Stimulated activated CD4-positive, alpha-beta T cell treated with anti-CD3 and anti-CD28 coated beads, Interleukin-15, amount 100 ng/mL, for 48 hours (primary cell): ENCODE data around the gene MRPL51.
"Not testable (repeated sequence)": the region's sequence is repeated elsewhere in the genome, so short reads cannot be mapped to it uniquely, and the experiment has no call there.

Experiments used
- DNase-seq, 2 donors: peaks; one replicate each; pipeline ENCODE4 v3.0.0-alpha.2; 2020; ENCODE audit warnings: low read depth in 2 of 2

The MRPL51 gene

DNA sequence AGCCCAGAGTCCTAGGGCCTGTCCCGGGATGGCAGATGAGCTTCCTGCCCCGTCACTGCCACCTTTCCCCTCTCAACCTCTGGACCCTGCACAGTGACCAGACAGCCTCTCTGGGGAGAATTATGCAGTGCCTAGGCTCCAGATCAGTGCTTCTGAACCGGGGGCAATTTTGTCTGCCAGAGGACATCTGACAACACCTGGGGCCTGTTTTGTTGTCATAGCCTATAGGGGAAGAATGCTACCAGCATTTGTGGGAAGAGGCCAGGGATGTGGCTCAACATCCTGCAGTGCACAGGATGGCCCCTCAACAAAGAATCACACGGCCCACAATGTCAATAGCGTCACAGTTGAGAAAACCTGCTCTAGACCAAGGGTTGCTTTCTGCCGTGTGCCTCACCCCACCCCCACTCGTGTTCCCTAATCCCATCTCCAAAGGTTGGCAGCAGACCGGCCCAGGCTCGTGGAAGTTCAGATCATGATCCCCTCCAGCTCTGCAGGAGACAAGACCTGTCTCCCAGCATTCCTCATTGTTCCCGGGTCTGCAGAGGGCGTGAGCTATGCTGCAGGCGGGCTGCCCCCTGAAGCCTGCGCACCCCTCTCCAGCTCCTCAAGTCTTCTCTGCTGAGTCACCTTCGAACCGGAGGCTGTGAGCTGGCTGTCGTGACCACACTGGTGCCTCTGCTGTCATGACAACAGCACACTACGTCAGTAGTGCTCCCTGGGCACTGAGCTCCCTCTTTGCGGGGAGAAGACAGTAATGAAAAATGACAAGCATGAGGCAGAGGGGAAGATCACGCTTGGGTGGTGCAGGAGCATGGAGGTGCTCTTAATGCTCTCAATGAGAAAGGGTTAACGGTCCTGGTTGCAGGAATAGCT is 39.2 kb upstream of the MRPL51 start:
- DNase-seq: peak; percentile 81 to 83

DNA sequence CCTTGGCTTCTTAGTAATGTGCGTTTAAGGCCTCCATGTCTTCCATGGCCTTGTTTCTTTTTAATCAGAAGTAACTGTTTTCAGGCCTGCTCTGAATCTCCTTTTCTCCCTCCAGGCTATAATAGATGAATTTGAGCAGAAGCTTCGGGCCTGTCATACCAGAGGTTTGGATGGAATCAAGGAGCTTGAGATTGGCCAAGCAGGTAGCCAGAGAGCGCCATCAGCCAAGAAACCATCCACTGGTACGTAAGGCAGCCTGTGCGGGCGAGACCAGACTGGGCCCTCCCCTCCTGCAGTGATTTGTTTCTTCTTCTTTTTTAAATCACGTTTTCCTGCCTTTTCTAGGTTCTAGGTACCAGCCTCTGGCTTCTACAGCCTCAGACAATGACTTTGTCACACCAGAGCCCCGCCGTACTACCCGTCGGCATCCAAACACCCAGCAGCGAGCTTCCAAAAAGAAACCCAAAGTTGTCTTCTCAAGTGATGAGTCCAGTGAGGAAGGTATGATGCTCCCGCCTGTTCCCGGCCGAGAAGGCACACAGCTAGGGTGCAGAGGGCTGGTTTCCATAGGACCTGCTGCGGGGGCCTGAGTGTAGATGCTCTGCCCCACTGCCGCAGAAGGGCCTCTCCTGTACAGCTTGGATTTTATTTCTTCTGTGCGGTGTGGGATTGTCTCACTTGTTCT is 37.7 kb upstream of the MRPL51 start:
- DNase-seq: no peak

DNA sequence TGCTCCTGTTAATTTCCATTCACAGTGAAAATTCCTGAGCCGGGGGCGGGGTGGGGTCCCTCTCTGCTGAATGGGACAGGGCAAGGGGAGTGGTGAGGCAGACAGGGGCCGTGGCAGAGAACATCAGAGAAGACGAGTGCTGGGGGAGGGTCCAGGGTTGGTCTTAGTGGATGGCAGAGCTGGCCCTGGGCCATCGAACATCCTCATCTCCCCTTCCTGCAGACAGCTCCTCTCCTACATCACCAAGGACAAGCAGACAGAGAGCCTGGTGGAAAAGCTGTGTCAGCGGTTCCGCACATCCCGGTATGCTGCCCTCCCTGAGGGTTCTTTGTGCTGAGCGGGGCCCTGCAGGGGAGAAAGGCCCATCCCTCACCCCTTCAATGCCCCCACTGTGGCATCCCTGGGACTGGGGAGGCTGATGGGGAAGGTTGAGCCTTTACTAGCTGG is 36.3 kb upstream of the MRPL51 start:
- no peak for DNase-seq

DNA sequence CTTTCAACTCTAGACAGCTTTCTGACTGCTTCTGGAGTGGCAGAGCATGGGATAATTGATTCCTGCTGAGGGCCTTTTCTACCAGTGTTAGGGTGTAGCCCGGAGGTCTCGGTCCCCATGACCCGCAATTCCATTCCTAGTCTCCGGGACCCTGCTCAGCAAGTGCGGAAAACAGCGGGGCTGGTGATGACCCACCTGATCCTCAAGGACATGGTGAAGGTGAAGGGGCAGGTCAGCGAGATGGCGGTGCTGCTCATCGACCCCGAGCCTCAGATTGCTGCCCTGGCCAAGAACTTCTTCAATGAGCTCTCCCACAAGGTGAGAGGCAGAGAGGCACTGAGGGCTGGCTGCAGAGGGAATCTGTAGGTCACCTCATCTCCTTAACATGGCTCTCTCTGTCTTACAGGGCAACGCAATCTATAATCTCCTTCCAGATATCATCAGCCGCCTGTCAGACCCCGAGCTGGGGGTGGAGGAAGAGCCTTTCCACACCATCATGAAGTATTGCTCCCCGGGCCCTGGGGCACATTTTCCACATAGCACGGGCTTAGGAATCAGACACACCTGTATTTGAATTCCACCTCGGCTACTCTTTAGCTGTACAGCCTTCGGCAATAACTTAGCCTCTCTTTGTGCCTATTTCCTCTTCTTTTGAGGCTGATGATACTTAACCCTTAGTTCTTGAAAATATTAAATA is 35.6 kb upstream of the MRPL51 start:
- DNase-seq: no peak

DNA sequence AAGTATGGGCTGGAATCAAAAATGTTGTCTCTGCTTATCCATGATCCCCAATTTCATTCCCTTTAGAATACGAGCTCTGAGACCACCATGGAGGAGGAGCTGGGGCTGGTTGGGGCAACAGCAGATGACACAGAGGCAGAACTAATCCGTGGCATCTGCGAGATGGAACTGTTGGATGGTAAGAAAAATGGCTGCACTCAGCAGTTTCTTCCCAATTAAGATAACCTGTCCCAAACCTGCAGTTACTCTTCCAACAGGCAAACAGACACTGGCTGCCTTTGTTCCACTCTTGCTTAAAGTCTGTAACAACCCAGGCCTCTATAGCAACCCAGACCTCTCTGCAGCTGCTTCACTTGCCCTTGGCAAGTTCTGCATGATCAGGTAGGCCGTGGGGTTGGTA is 34.6 kb upstream of the MRPL51 start:
- no peak for DNase-seq

DNA sequence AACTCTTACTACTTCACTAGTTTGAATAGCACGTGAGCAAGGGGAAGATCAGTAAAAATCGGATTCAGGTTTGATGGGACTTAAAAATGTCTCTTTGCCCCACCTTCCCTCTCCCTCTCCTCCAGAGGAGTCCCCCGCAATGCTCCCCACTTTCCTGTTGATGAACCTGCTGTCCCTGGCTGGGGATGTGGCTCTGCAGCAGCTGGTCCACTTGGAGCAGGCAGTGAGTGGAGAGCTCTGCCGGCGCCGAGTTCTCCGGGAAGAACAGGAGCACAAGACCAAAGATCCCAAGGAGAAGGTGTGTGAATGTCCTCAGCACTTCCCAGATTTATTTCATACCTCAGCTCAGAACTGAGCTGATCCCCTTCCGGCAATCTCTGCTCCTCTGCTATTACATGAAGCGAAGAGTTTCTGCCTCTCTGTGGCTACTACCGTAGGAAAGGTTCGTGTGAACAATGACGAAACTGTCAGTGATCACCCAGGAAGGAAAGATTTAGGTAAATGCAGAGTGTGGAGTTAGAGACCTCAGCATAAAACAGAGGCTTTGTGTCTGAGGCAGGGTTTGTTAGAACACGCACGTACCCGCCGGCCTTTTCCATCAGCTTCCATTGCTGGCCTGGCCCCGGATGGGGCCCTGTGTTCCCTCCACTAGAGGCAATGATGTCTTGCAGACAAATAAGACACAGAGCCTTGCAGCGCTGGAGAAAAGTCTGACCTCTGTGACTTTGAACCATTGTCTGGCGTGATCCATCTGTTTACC is 33.9 kb upstream of the MRPL51 start:
- DNase-seq: no peak

DNA sequence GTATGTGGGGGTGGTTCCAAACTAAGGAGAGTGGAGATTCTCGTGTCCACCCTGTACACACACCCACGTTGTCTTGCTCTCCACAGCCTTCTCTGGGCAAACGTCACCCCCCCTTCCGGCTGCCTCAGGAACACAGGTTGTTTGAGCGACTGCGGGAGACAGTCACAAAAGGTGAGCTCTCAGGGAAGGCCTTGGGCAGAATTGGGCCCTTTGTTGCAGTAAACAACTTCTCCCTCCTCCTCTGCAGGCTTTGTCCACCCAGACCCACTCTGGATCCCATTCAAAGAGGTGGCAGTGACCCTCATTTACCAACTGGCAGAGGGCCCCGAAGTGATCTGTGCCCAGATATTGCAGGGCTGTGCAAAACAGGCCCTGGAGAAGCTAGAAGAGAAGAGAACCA is 33.1 kb upstream of the MRPL51 start:
- no peak for DNase-seq

DNA sequence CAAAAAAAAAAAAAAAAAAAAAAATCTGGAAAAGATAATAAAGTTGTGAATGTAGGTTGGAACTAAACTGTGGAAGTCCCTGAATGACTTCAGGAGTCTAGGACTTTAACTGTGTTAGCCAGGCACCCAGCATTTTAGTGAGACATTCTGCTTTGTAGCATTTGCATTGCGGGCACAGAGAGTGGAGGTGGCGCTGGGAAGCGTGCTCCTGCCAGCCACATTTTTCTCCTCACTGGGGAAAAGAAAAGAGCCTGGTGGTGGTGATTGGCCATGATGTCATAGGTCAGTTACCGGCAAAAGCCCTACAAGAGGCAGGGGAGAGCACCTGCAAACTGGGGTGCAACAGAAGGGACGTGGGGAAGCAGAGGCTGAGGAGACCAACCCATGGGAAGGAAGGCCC is 31.6 kb upstream of the MRPL51 start:
- DNase-seq: no peak

DNA sequence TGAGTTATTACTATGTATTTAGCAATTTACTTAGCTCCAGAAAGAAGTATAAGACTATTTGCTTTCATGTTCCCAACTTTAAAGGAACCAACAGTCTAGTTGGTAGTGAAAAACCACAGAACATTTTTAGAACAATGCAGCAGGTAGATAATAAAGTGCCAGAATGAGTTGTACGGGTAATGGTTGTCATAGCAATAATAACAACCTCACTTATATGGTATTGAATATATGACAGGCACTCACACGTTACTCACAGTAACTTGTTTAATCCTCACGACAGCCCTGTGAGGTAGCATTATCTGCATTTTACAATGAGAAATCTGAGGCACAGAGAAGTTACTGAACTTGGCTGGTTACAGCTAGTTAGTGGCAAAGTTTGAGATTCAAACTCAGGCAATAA is 30.6 kb upstream of the MRPL51 start:
- DNase-seq: no peak

DNA sequence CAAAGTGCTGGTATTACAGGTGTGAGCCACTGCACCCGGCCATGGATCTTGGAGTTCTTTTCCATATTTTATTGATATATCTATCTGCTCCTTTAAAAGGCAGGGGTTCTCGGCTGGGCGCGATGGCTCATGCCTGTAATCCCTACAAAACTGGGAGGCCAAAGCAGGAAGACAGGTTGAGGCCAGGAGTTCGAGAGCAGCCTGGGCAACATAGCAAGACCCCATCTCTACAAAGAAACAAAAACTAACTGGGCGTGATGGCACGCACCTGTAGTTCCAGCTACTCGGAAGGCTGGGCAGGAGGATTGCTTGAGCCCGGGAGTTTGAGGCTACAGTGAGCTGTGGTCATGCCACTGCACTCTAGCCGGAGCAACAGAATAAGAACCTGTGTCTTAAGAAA is 29.1 kb upstream of the MRPL51 start:
- DNase-seq: no peak

DNA sequence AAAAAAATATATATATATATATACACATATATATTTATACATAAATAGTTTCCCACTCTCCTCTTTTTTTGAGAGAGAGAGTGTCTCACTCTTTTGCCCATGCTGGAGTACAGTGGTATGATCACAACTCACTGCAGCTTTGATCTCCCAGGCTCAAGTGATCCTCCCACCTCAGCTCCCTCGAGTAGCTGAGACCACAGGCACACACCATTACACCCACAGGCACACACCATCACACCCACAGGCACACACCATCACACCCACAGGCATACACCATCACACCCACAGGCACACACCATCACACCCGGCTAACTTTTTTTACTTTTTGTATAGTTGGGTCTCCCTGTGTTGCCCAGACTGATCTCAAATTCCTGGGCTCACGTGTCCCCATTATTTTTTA is 27.1 kb upstream of the MRPL51 start:
- DNase-seq: no peak

DNA sequence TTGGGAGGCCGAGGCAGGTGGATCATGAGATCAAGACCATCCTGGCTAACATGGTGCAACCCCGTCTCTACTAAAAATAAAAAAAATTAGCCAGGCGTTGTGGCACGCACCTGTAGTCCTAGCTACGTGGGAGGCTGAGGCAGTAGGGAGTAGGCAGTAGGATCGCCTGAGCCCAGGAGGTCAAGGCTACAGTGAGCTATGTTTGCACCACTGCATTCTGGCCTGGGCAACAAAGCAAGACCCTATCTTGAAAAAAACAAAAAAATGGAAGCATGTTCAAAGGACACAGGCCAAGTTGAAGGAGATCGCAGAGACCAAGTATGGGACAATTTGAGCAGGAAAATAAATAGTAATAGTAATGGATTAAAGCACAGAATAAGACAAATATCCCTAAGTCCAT is 15.0 kb upstream of the MRPL51 start:
- no peak for DNase-seq

DNA sequence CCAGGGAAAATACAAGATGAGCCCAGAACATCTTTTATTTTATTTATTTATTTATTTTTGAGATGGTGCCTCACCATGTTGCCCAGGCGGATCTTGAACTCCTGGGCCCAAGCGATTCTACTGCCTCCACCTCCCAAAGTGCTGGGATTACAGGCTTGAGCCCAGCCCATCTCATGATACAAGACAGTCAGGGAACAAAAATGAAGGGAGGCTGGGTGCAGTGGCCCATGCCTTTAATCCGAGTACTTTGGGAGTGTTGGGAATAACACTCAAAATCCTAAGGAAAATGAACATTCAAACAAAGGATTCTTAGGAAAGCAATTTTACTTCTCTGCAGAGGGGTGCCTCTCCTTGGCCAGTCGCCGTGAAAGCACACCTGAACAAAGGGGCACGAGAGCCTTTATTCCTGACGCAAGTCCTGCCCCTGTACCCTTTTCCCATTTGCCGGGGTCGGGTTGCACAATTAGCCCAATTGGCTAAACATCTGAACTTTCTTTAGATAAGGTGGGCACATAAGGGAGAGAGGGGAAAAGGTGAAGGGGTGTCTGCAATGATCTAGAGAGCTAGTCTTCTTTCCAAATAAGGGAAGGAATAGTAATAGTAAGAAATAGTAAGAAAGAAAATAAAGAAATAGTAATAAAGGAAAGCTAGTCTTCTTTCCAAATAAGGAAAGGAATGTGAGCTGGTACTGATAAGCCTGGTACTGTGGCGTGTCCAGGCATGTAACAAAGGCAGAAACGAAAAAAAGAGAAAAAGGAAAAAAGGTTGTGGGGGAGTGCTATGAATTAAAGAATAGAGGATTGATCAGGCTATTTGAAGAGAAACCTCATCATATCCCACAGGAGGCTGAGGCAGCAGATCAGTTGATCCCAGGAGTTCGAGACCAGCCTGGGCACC is 14.3 kb upstream of the MRPL51 start:
- no peak for DNase-seq

DNA sequence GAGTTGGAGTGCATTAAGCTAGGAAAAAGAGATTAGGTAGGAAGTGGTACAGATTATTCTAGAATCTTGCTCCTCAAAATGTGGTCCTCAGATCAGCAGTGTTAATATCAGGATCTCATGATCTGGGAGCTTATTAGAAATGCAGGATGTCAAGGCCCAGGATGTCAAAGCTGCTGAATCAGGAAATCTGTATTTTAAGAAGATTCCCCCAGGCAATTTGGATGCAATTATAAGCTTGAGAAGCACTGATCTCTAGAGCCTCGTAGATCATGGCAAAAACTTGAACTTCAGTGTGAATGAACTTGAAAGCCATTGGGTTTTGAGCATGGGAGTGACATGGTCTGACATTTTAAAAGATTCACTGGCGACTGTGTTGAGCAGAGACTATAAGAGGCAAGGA is 7.4 kb upstream of the MRPL51 start:
- no peak for DNase-seq

DNA sequence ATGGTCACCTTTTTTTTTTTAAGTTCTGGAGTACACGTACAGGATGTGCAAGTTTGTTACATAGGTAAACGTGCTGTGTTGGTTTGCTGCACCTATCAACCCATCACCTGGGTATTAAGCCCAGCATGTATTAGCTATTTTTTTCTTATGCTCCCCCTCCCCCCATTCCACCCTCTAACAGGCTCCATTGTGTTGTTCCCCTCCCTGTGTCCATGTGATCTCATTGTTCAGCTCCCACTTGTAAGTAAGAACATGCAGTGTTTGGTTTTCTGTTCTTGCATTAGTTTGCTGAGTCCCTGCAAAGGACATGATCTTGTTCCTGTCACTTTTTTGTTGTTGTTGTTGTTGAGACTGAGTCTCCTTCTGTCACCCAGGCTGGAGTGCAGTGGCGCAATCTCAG is 4.2 kb upstream of the MRPL51 start:
- DNase-seq: not testable (repeated sequence)

DNA sequence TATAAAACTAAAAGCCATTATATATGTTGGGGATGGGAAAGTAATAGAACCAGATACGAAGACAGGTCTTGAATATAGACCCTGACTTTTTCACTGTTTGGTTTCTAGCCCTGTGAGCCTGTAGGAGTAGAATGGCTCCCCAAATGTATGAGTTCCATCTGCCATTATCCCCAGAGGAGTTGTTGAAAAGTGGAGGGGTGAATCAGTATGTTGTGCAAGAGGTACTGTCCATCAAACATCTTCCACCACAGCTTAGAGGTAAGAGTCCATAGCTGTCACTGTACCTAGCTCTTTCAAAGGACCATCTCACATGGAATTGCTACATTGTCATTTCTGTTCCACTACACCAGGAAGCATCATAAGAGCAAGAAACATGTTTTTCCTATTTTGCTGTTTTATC is 1.9 kb upstream of the MRPL51 start:
- DNase-seq: no peak

DNA sequence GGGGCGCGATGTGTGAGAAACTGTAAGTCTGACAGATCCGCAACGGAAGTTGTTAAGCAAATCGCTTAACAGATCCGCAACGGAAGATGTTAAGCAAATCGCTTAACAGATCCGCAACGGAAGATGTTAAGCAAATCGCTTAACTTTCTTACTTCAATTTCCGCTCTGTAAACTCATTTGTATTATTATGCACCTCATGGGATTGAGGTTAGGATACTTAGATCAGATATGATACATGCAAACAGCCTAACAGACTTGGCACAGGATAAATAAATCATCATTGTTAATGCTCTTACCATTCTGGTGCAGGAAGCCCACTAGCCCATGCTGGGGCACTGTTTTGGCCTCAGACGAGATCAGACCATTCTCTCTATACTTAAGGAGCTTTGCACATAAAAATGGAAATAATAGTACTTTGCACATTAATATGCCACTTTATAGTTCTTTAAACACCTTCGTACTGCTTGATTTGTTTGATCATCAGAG is 1.2 kb upstream of the MRPL51 start:
- DNase-seq: no peak

DNA sequence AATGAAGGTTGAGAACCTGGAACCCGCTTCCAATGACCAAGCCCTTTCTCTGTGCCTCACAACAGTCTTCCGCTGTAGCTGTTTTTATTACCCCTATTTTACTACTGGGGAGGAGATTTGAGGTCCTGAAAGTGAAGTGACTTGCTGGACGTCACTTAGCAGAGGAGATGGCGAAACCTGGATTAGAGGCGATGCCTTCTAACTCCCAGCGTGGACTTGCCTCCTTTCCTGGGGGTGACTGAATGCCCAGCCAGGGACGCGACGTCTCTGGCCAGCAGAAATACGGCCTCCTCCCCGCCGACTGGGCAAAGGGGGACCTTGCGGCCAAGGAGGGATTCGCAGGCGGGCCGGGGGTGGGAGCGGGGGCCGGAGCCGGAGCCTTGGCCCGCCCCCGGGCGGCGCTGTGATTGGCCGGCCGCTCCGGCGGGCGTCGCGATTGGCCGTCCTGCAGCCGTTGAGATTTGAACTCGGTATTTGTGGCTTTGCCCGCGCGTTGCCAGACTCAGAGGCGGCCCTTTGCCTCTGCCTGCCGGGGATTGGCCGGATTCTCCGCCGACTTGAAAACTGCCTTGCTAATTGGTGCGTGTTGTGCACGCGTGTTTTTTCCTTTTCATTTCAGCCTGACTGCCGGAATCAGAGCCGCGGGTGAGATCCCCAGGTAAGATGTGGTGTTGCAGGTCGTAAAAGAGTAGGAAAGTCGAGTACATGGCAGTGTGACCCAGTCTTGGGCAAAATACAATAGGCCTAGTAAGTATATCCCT is 615 bp upstream of the MRPL51 start, which contains the start of gene NCAPD2:
TSS of gene NCAPD2 (plus strand) at position 606 of the 761 bp plus-strand sequence. CDS start 997 bp downstream, outside the sequence.
- peak; percentile 92 to 94 for DNase-seq

DNA sequence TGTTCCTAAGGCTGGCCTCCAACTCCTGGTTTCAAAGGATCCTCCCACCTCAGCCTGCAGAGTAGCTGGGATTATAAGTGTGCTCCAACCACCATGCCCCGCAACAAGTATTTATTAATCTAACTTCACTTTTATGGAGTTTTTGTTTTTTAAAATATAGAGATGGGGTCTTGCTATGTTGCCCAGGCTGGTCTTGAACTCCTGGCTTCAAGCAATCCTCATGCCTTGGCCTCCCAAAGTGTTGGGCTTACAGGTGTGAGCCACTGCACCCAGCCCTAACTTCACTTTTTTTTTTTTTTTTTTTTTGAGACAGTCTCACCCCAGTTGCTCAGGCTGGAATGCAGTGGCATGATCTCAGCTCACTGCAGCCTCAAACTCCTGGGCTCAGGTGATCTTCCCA is 2.4 kb downstream of the MRPL51 start:
- not testable (repeated sequence) for DNase-seq

DNA sequence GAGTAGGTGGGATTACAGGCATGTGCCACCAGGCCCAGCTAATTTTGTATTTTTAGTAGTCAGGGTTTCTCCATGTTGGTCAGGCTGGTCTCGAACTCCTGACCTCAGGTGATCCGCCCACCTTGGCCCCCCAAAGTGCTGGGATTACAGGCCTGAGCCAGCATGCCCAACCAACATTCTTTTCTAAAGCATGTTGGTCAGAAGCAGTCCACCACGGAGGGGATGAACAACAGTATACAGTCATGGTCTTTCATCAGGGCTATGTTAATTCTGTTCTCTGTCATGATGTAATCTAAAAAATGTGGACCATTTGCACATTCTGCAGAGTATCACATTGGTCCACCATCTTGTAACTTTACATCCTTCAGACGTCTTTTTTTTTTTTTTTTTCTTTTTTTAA is 3.6 kb downstream of the MRPL51 start:
- no peak for DNase-seq
